Stimulated activated CD8-positive, alpha-beta memory T cell treated with anti-CD3 and anti-CD28 coated beads, Interleukin-4, amount 100 ng/mL, for 4 hours (primary cell): ENCODE data around the gene PTPRD.

Experiments
- DNase-seq, 2 donors: peaks; one replicate each; pipeline ENCODE4 v3.0.0-alpha.2; 2020; ENCODE audit warnings: low read depth in 2 of 2, low spot score in 1 of 2

The PTPRD gene

GRCh38 chr9:10204276-10204675 lies 408.5 kb downstream of the PTPRD start:
- DNase-seq, result no peak

- no peak for DNase-seq
These were observed 439.2 kb downstream of the PTPRD start for GRCh38 chr9:10173561-10173960.

GRCh38 chr9:10172476-10172875 lies 440.3 kb downstream of the PTPRD start:
- no peak for DNase-seq

DNA sequence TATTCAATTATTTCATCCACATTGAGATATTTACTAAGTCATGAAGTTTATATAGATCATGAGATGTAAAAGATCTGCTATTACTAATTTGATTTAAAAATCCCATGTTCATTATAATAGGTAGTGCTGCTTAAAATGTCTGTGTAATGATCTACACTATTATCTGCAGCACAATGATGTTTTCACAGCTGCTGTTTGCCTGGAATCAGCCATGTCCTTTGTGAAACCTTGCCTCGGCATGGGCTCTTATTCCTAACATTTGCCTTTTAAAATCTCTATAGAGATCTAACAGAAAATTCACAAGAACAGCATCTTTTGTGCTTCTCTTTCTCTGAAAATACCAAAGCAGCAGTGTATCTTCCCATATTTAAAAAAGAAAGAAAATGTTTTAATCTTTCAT lies 444.6 kb downstream of the PTPRD start:
- DNase-seq, result no peak

DNA sequence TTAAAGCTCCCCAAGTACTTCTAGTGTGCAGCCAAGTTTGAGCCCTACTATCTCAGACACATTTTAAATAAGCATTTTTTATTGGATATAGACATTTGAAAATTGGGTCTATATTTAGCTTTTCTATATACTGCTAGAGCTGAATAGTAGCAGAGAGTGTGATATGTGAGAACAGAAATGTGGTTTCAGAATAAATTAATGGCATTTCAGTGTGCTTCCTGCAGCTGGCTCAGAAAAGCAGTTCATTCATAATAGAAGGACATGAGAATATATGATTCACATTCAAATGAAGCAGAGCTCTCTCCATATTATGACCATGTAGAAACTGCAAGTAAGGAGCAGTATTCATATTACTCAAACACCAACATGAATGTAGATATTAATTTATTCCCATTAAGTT lies 464.0 kb downstream of the PTPRD start:
- DNase-seq, result no peak

- DNase-seq, result no peak
These were observed 466.1 kb downstream of the PTPRD start for GRCh38 chr9:10146517-10147331.

DNA sequence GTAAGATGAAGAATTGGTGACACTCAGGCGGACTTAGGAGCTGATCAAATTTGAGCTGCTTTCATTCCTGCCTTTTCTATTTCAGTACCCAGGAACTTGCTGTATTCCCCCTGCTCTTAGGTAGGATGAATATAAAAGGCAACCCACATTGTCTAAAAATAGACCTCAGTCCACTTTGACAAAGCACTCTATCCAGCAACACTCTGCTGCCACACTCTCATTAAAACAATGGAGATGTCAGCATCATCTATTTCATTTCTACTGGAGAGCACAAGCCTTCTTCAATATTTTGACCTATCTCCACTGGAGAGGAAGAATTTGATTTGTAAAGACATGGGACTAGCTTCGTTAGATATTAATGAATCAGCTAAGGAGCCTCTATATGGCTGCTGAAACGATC lies 468.4 kb downstream of the PTPRD start:
- no peak for DNase-seq

GRCh38 chr9:10135553-10135952 lies 477.2 kb downstream of the PTPRD start:
- no peak for DNase-seq

DNA sequence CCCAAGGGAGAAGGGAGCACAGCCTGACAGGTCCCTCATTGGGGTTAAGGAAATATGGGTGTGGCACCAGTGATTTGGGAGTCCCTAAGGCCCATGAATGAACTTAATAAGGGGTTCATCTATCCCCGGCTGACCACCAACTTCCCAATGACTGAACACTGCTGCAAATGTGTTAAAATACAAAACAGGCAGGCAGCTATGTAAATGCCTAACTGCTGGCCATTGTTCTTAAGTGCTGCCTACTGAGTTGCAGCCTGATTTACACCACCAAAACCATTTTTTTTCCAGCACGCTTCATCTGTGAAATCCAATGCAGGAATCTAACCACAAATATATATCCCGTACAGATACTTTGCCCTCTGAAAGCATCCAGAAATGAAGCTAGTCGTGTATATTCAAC lies 478.5 kb downstream of the PTPRD start:
- DNase-seq, result no peak

GRCh38 chr9:10130061-10130675 lies 482.6 kb downstream of the PTPRD start:
- no peak for DNase-seq

- DNase-seq, result no peak
These were observed 484.9 kb downstream of the PTPRD start for GRCh38 chr9:10127867-10128266.

DNA sequence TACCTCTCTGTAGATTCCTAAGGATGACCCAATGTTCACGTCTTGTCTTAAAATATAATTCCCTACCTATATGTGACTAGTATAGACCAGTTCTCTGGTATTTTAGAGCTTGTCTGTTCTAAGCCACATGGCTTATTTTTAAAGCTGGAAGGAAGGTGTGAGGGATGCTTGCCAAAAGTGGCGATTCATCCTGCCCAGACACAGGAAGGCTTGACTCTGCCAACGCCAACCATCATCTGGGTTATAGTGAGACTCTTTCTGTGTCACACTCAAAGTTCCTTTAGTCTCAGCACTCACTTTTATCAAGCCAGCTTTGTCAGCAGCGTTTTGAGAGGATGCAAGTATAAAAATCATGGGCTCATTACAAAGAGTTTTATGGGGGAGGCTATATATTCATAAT lies 500.0 kb downstream of the PTPRD start:
- DNase-seq, result no peak

DNA sequence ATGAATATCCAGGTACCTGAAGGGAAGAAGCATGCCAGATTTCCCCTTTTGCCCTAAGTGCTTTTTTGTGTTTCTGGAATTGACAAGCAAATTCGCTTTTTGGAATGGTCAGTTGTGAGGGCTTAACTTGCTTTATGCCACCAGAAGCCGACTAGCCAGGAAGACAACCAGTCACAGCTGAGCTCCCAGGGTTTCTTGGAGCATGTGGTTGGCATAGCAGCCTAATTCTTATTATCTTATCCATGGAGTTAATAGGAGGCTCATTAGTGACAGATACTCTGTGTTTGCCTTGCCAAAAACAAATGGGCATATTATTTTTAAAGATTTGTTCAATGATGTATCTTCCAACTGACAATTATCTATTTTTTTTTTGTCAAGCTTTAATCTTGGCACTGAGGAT lies 500.7 kb downstream of the PTPRD start:
- no peak for DNase-seq

DNA sequence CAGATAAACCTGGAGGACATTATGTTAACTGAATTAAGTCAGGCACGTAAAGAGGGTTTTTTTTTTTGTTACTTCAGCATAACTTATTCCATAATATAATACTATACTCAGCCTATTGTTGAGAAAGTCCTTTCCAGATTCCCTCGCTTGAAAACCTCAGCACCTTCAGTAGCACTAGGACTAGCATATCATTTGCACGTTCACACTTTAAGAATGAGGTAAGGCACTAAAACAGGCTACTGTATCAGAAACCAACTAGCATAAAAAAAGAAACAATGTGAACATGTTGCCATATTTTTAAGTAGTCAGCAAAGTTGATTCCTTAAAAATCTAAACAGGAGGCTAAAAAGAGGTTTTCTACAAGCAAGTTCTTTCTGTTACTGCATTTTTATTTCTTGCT lies 504.0 kb downstream of the PTPRD start:
- no peak for DNase-seq

DNA sequence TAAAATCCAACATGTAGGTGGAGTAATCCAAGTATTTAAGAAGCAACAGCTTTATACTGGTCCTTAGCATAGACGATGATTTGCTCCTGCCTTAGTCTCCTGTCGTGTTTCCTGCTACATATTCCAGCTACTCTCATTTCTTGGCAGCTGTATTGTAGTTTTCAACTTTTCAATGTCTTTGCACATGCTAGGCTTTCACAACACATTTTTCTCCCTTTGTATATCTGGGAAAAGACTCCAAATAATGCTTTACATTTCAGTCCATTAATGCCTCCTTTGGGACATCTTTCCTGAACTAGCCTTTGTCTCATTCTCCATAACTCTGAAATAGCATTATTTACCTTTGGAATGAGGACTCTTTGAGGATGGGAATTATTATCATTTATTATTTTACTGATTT lies 508.0 kb downstream of the PTPRD start:
- no peak for DNase-seq

- DNase-seq, result no peak
These were observed 517.6 kb downstream of the PTPRD start for GRCh38 chr9:10095208-10095607.

GRCh38 chr9:10094563-10094962 lies 518.2 kb downstream of the PTPRD start:
- no peak for DNase-seq

DNA sequence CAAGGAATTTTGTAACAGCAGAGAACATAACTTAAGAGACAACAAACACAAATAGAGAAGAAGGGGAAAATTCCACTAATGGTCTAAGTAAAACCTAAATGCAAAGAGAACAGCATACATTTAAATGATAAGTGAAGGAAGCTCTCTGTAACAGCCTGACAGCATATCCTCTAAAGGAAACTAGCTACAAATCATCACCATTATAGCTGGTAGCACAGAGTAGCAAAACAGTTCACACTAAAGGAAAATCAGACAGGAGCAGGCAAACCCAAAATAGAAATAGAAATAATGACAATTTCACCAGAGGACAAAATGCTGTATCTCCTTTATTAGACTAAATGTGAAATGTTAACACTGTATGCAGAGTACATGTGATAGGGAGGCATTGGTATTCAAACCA lies 532.8 kb downstream of the PTPRD start:
- DNase-seq, result no peak

DNA sequence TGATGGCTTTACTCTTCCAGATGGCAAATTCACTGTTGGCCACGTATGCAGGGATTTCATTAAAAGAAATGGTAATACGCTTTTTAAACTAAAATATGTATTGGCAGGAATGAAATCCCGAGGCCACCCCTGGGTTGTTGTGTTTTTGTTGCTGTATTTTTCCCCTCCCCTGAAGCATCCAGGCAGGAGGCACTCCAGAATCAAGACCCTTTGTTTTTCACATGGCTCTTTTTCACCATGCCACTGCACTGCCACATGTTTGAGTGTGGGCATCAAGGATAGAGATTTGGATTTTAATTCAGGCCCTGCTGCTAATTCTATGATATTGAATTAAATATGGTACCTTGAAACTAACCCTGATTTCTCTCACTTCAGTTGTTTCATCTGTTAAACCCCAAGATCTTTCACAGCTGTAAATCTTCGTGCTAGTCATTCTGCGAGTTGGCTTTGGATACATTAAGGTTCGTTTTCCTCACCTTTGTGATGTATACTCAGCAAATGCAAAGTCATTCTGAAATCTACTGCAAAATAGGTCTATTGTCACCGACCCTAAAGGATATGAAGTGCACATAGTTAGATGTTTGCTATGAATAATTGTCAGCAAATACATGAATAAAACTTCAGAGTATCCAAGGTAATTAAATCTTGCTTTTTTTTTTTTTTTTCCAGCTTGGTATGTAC lies 533.4 kb downstream of the PTPRD start:
- no peak for DNase-seq

- no peak for DNase-seq
These were observed 541.2 kb downstream of the PTPRD start for GRCh38 chr9:10071579-10071978.

GRCh38 chr9:10062629-10063395 lies 550.0 kb downstream of the PTPRD start:
- no peak for DNase-seq

DNA sequence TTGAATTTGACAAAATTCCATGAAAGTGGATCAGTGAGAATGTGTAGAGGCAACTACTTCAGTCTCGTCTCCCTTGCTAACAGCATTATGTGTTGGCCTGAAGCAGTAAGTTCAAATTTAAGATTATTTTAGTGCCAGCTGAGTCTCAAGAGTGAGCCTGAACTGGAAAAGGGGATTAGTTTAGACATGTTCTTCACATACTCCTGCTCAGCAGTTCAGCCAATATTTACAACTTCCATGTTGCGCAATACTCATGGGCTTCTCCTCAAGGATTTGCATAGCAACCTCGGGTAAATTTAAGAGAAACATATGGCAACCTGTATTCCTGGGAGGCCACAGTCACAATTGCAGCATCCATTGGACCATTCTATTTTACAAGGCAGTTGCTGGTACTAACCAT lies 553.8 kb downstream of the PTPRD start:
- DNase-seq, result no peak
